ENCODE data around the gene TMEM235. TPM values are rescaled to one million over a fixed set of nuclear protein-coding genes. Genes with fewer than 3 reads are reported as not detected.

TMEM235 gene
- total and polyA plus RNA-seq, 9 of the 15 experiments (the other 6 are each of a cell fraction or from before 2014, with no cell fraction given): not detected

- TF ChIP-seq BRD9 (IDR thresholded peaks at IDR 0.05; ENCODE audit: low read depth, partially characterized antibody) (no peak), MTA3 (IDR thresholded peaks at IDR 0.05; ENCODE audit: borderline replicate concordance) (no peak), CTBP1 (IDR thresholded peaks at IDR 0.05; ENCODE audit: borderline replicate concordance) (no peak), SMAD2 (IDR thresholded peaks at IDR 0.05; ENCODE audit: low read depth, low read length) (no peak), ARID2 (IDR thresholded peaks at IDR 0.05) (no peak), CHD4 (IDR thresholded peaks at IDR 0.05; ENCODE audit: insufficient read depth, insufficient replicate concordance, low read depth, low read length, poor library complexity, severe bottlenecking) (no peak), ATF1 (CRISPR knock-in tag; IDR thresholded peaks at IDR 0.05) (no peak), ATF1 (tag; IDR thresholded peaks at IDR 0.05) (no peak), ZNF282 (CRISPR knock-in tag; IDR thresholded peaks at IDR 0.05) (no peak), HNRNPLL (IDR thresholded peaks at IDR 0.05; ENCODE audit: low read depth, low read length, poor library complexity, severe bottlenecking) (no peak), POLR2A (conservative IDR thresholded peaks at IDR 0.05) (no peak), EP300 (IDR thresholded peaks at IDR 0.05; ENCODE audit: low read length) (no peak), GATAD2A (IDR thresholded peaks at IDR 0.05) (no peak)
- TF ChIP-seq, protein P1, sequence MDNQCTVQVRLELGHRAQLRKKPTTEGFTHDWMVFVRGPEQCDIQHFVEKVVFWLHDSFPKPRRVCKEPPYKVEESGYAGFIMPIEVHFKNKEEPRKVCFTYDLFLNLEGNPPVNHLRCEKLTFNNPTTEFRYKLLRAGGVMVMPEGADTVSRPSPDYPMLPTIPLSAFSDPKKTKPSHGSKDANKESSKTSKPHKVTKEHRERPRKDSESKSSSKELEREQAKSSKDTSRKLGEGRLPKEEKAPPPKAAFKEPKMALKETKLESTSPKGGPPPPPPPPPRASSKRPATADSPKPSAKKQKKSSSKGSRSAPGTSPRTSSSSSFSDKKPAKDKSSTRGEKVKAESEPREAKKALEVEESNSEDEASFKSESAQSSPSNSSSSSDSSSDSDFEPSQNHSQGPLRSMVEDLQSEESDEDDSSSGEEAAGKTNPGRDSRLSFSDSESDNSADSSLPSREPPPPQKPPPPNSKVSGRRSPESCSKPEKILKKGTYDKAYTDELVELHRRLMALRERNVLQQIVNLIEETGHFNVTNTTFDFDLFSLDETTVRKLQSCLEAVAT (IDR thresholded peaks at IDR 0.05): no peak
These were observed 32.4 kb downstream of the TMEM235 start (continued) for GRCh38 chr17:78263736-78264340.
